ENCODE measurements around the gene SETDB1. TPM values are rescaled to one million over a fixed set of nuclear protein-coding genes. Genes with fewer than 3 reads are reported as not detected.

Gene SETDB1
- total RNA-seq, 1 donor = 34.1 TPM

- DNase-seq (ENCODE audit: low read depth) = no peak
- TF ChIP-seq, protein P1, sequence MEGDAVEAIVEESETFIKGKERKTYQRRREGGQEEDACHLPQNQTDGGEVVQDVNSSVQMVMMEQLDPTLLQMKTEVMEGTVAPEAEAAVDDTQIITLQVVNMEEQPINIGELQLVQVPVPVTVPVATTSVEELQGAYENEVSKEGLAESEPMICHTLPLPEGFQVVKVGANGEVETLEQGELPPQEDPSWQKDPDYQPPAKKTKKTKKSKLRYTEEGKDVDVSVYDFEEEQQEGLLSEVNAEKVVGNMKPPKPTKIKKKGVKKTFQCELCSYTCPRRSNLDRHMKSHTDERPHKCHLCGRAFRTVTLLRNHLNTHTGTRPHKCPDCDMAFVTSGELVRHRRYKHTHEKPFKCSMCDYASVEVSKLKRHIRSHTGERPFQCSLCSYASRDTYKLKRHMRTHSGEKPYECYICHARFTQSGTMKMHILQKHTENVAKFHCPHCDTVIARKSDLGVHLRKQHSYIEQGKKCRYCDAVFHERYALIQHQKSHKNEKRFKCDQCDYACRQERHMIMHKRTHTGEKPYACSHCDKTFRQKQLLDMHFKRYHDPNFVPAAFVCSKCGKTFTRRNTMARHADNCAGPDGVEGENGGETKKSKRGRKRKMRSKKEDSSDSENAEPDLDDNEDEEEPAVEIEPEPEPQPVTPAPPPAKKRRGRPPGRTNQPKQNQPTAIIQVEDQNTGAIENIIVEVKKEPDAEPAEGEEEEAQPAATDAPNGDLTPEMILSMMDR (IDR thresholded peaks at IDR 0.05; ENCODE audit: insufficient read depth, low read depth, low read length) = no peak
- H3K4me3 ChIP-seq (ENCODE audit: low read depth, low read length) = no peak overlapping the region
Observed at GRCh38 chr1:150981177-150981804, 55.1 kb downstream of the SETDB1 start.

DNA sequence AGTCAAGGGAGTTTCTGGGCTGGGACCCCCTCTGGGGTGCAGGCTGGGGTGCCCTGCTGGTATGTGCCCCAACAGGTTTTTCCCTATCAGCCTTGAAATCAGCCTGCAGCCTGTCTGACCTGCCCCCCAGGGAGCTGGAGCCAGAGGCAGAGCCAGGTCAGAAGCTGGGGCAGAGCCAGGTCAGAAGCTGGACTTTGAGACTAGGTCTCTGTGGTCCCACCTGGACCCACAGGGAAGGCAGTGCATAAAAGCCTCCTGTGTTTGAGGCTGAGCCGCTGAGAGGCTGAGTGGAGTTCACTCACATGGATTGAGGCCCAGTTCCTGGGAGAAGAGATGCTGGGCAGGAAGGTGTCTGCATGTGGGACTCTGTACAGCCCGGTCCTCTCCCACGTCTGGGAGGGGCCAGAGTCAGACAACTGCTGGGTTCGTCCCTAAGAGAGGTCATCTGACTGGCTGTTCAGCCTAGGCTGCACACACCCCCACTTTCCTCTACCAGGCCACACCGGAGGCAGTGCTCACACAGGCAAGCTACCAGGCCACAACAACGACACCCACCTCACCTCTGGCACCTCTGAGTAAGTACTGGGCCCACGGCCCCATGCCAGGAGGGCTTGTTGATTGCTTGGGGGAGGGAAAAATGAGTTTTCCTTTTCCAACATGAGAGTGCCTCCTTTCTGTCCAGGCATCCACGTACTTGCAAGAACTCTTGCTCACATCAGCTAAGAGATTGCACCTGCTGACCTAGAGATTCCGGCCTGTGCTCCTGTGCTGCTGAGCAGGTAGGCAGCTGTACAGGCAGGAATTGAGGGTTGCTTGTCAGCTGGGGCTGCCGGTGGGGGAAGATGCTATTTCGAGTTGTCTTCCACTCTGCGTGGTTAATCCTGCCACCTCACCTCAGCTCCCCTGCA lies 55.9 kb downstream of the SETDB1 start, which contains the start of gene ANXA9:
Gene ANXA9 (plus strand): TSS at position 488 of the 908 bp plus-strand sequence. CDS start 814 bp downstream, outside the sequence.
- TF ChIP-seq, protein P1 (IDR thresholded peaks at IDR 0.05; ENCODE audit: insufficient read depth, low read depth, low read length) = no peak
- peak; percentile 27 for DNase-seq (ENCODE audit: low read depth)
- H3K4me3 ChIP-seq (ENCODE audit: low read depth, low read length) = no peak within 1 kb of the TSS

DNA sequence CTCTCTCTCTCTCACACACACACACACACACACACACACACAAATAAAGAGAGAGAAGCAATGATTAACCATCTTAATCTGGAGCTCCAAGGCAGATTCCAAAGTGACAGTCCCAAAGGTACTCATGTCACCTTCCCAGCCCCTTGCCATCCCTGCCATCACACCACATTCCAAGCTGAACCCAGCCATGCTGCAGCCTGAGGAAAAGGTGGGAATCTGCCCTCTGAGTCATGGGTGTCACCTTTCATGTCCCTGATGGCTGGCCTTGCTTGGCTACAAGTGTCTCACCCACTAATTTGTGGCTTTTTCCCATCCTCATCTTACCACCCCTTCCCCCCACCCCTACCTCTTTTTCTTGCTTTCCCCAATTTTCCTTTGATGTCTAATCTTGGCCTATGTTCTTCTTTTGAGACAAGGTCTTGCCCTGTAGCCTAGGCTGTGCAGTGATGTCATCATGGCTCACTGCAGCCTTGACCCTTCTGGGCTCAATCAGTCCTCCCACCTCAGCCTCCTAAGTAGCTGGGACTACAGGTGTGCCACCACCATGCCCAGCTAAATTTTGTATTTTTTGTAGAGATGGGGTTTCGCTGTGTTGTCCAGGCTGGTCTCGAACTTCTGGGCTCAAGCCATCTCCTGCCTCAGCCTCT lies 59.1 kb downstream of the SETDB1 start:
- DNase-seq (ENCODE audit: low read depth) = no peak
- TF ChIP-seq, protein P1 (IDR thresholded peaks at IDR 0.05; ENCODE audit: insufficient read depth, low read depth, low read length) = no peak
- H3K4me3 ChIP-seq (ENCODE audit: low read depth, low read length) = no peak overlapping the region

GRCh38 chr1:150987924-150988323 lies 61.8 kb downstream of the SETDB1 start:
- TF ChIP-seq, protein P1 (IDR thresholded peaks at IDR 0.05; ENCODE audit: insufficient read depth, low read depth, low read length) = no peak
- no peak overlapping the region for H3K4me3 ChIP-seq (ENCODE audit: low read depth, low read length)
- no peak for DNase-seq (ENCODE audit: low read depth)

DNA sequence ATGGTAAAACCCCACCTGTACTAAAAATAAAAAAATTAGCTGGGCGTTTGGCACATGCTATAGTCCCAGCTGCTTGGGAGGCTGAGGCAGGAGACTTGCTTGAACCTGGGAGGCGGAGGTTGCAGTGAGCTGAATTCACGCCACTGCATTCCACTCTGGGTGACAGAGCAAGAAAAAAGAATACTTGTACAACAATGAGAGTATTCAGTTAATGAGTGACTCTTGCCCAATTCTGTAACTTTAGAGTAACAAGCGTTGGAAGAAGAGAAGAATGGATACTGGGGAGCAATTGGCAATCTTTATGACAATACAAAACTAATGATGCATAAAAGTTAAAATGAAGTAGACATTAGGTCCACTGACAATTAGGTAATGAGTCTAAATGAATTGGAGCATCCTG lies 66.5 kb downstream of the SETDB1 start:
- no peak overlapping the region for H3K4me3 ChIP-seq (ENCODE audit: low read depth, low read length)
- no peak for DNase-seq (ENCODE audit: low read depth)
- TF ChIP-seq, protein P1 (IDR thresholded peaks at IDR 0.05; ENCODE audit: insufficient read depth, low read depth, low read length) = no peak

- TF ChIP-seq, protein P1 (IDR thresholded peaks at IDR 0.05; ENCODE audit: insufficient read depth, low read depth, low read length) = no peak
- DNase-seq (ENCODE audit: low read depth) = no peak
- no peak overlapping the region for H3K4me3 ChIP-seq (ENCODE audit: low read depth, low read length)
Observed at GRCh38 chr1:150994248-150994647, 68.1 kb downstream of the SETDB1 start.
